ENCODE data around the gene TASP1.

DNA sequence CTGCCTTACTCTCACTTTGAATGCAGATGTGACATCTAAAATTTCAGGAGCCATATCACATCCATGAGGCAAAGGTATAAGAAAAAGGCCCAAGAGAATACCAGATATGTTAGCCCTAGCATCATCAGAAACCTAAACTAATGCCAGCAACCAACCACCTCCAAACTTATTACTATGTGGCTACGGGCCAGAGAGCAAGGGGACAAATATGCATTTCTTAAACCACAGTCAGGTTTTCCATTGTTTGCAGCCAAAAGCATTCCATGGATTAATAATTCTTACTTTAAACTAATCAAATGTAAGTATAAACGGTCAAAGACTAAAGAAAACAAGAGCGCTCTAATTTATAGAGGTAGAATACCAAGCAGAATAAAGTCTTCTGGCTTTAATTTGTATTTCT is 84.7 kb downstream of the TASP1 start:
- TF ChIP-seq, protein P1, sequence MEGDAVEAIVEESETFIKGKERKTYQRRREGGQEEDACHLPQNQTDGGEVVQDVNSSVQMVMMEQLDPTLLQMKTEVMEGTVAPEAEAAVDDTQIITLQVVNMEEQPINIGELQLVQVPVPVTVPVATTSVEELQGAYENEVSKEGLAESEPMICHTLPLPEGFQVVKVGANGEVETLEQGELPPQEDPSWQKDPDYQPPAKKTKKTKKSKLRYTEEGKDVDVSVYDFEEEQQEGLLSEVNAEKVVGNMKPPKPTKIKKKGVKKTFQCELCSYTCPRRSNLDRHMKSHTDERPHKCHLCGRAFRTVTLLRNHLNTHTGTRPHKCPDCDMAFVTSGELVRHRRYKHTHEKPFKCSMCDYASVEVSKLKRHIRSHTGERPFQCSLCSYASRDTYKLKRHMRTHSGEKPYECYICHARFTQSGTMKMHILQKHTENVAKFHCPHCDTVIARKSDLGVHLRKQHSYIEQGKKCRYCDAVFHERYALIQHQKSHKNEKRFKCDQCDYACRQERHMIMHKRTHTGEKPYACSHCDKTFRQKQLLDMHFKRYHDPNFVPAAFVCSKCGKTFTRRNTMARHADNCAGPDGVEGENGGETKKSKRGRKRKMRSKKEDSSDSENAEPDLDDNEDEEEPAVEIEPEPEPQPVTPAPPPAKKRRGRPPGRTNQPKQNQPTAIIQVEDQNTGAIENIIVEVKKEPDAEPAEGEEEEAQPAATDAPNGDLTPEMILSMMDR (IDR thresholded peaks at IDR 0.05), result no peak
- no peak for TF ChIP-seq ZFX (IDR thresholded peaks at IDR 0.05; ENCODE audit: borderline replicate concordance)
